Fibroblast of lung (primary cell): Measurements from ENCODE around the gene KLF17.

ENCODE experiments used
- EZH2 ChIP-seq: IDR thresholded peaks from 2 replicates; pipeline ENCODE4 v1.5.1; 2012; ENCODE audit warnings: low read length, control low read depth, mild to moderate bottlenecking; ENCODE audit errors: missing control alignments
- TF ChIP-seq, protein P1 (sequence below), 2 donors: IDR thresholded peaks in 1 of 2; conservative IDR thresholded peaks in 1 of 2; 1 replicate in 1 of 2; 2 replicates in 1 of 2; pipeline ENCODE4 v1.5.1; 2011 to 2012; ENCODE audit warnings: low read length in 2 of 2, control low read depth in 1 of 2, inconsistent platforms in 1 of 2, low read depth in 1 of 2, mild to moderate bottlenecking in 1 of 2

GRCh38 chr1:44100183-44100868 is 18.3 kb upstream of the KLF17 start:
- TF ChIP-seq, protein P1, sequence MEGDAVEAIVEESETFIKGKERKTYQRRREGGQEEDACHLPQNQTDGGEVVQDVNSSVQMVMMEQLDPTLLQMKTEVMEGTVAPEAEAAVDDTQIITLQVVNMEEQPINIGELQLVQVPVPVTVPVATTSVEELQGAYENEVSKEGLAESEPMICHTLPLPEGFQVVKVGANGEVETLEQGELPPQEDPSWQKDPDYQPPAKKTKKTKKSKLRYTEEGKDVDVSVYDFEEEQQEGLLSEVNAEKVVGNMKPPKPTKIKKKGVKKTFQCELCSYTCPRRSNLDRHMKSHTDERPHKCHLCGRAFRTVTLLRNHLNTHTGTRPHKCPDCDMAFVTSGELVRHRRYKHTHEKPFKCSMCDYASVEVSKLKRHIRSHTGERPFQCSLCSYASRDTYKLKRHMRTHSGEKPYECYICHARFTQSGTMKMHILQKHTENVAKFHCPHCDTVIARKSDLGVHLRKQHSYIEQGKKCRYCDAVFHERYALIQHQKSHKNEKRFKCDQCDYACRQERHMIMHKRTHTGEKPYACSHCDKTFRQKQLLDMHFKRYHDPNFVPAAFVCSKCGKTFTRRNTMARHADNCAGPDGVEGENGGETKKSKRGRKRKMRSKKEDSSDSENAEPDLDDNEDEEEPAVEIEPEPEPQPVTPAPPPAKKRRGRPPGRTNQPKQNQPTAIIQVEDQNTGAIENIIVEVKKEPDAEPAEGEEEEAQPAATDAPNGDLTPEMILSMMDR (conservative IDR thresholded peaks at IDR 0.05 in 1 of 2, IDR thresholded peaks at IDR 0.05 in 1 of 2; ENCODE audit: low read depth in 1 of 2, low read length in 2 of 2), result no peak
- TF ChIP-seq EZH2, result no peak
